ENCODE results near the gene C1orf116. TPM values are rescaled to one million over a fixed set of nuclear protein-coding genes. Genes with fewer than 3 reads are reported as not detected.

The C1orf116 gene
- polyA plus RNA-seq, 1 donor: 0.08 TPM

- no peak for DNase-seq (ENCODE audit: low read depth)
Measured at GRCh38 chr1:207020065-207020708, 12.4 kb downstream of the C1orf116 start.

GRCh38 chr1:207019661-207020060 is 12.9 kb downstream of the C1orf116 start:
- DNase-seq (ENCODE audit: low read depth): no peak

- no peak for DNase-seq (ENCODE audit: low read depth)
Measured at GRCh38 chr1:207019161-207019560, 13.4 kb downstream of the C1orf116 start.

GRCh38 chr1:207018707-207019106 is 13.8 kb downstream of the C1orf116 start:
- no peak for DNase-seq (ENCODE audit: low read depth)

GRCh38 chr1:207017615-207018559 is 14.7 kb downstream of the C1orf116 start:
- no peak for DNase-seq (ENCODE audit: low read depth)

GRCh38 chr1:207015791-207016190 is 16.8 kb downstream of the C1orf116 start:
- DNase-seq (ENCODE audit: low read depth): no peak

- DNase-seq (ENCODE audit: low read depth): no peak
Measured at GRCh38 chr1:207014728-207015127, 17.8 kb downstream of the C1orf116 start.

- DNase-seq (ENCODE audit: low read depth): no peak
Measured at GRCh38 chr1:207013321-207014085, 19.1 kb downstream of the C1orf116 start.

- DNase-seq (ENCODE audit: low read depth): no peak
Measured at GRCh38 chr1:207010726-207011125, 21.8 kb downstream of the C1orf116 start.

- no peak for DNase-seq (ENCODE audit: low read depth)
Measured at GRCh38 chr1:207009945-207010344, 22.6 kb downstream of the C1orf116 start.

GRCh38 chr1:207009182-207009850 is 23.2 kb downstream of the C1orf116 start:
- no peak for DNase-seq (ENCODE audit: low read depth)

GRCh38 chr1:207007352-207008033 is 25.1 kb downstream of the C1orf116 start:
- no peak for DNase-seq (ENCODE audit: low read depth)

- DNase-seq (ENCODE audit: low read depth): no peak
Measured at GRCh38 chr1:207006914-207007313, 25.6 kb downstream of the C1orf116 start.

- DNase-seq (ENCODE audit: low read depth): no peak
Measured at GRCh38 chr1:207006083-207006482, 26.5 kb downstream of the C1orf116 start.

GRCh38 chr1:207004931-207005830 is 27.4 kb downstream of the C1orf116 start:
- no peak for DNase-seq (ENCODE audit: low read depth)

GRCh38 chr1:207003210-207003609 is 29.3 kb downstream of the C1orf116 start:
- DNase-seq (ENCODE audit: low read depth): no peak

- no peak for DNase-seq (ENCODE audit: low read depth)
Measured at GRCh38 chr1:207002724-207003146, 29.8 kb downstream of the C1orf116 start.

GRCh38 chr1:207001492-207002245 is 30.9 kb downstream of the C1orf116 start:
- no peak for DNase-seq (ENCODE audit: low read depth)

GRCh38 chr1:207000651-207001291 is 31.8 kb downstream of the C1orf116 start:
- DNase-seq (ENCODE audit: low read depth): no peak
